IMR-90 (cell line): ENCODE measurements around the gene USP35. TPM values are rescaled to one million over a fixed set of nuclear protein-coding genes. Genes with fewer than 3 reads are reported as not detected.

ENCODE experiments used
- ATAC-seq: fragments of 200-7000 bp; cut with Tn5 transposase; 2 replicates; pipeline ENCODE4 v1.9.1; 2020; ENCODE audit warnings: low read depth, mild to moderate bottlenecking, moderate library complexity
- BruUV-seq: library from RNA; stranded (reverse); fragments of 400-500 nt; replicated peaks from 2 replicates; lab custom pipeline; 2021; lab: Mats Ljungman, UMichigan
- CTCF ChIA-PET: fragments of 300-600 bp; formaldehyde crosslinking; extraction: SDS; loops from one replicate; lab custom pipeline; 2021; ENCODE audit warnings: antibody characterized with exemption; lab: Yijun Ruan, JAX
- POLR2A ChIA-PET: fragments of 300-600 bp; sonication (Branson Sonifier 250); formaldehyde crosslinking; loops from one replicate; lab custom pipeline; 2022; ENCODE audit warnings: antibody characterized with exemption; ENCODE audit not compliant: unreplicated experiment; lab: Charles Lee
- DNase-seq: peaks from one replicate; pipeline ENCODE4 v3.0.0; 2013
- H2AFZ ChIP-seq: replicated peaks from 2 replicates; pipeline ENCODE3; 2013; ENCODE audit warnings: low read length, mild to moderate bottlenecking; ENCODE audit not compliant: poor library complexity
- H2AK5ac ChIP-seq: 2 replicates; pipeline ENCODE4 v1.6.1; 2013; ENCODE audit warnings: low read depth, low read length, inconsistent platforms
- H2AK9ac ChIP-seq: replicated peaks from 2 replicates; pipeline ENCODE3; 2013; ENCODE audit warnings: mild to moderate bottlenecking, low read depth, low read length, moderate library complexity; ENCODE audit not compliant: poor library complexity
- H2BK120ac ChIP-seq: 2 replicates; pipeline ENCODE4 v1.6.1; 2013; ENCODE audit warnings: low read depth, low read length, inconsistent platforms
- H2BK15ac ChIP-seq: 3 replicates; pipeline ENCODE4 v1.6.1; 2013; ENCODE audit warnings: low read depth, low read length, inconsistent platforms
- H2BK20ac ChIP-seq: 2 replicates; pipeline ENCODE4 v1.6.1; 2013; ENCODE audit warnings: low read depth, mild to moderate bottlenecking, inconsistent platforms, low read length, moderate library complexity
- H2BK5ac ChIP-seq: 2 replicates; pipeline ENCODE4 v1.6.1; 2013; ENCODE audit warnings: mild to moderate bottlenecking, low read depth, low read length, inconsistent platforms; ENCODE audit not compliant: poor library complexity, severe bottlenecking
- H3K14ac ChIP-seq: replicated peaks from 2 replicates; pipeline ENCODE4 v1.6.1; 2013; ENCODE audit warnings: low read depth, low read length, inconsistent platforms
- H3K18ac ChIP-seq: 2 replicates; pipeline ENCODE4 v1.6.1; 2013; ENCODE audit warnings: low read depth, low read length, control low read depth
- H3K23ac ChIP-seq: 2 replicates; pipeline ENCODE4 v1.6.1; 2013; ENCODE audit warnings: low read depth, low read length, inconsistent platforms
- H3K27ac ChIP-seq: 2 replicates; pipeline ENCODE4 v1.5.1; 2013; ENCODE audit warnings: mild to moderate bottlenecking, control low read depth, low read length; ENCODE audit not compliant: insufficient read depth
- H3K27me3 ChIP-seq: 2 replicates; pipeline ENCODE4 v1.6.1; 2013; ENCODE audit warnings: low read length; ENCODE audit not compliant: control insufficient read depth, insufficient read depth
- H3K36me3 ChIP-seq: 2 replicates; pipeline ENCODE4 v1.6.1; 2013; ENCODE audit warnings: low read length, mixed read lengths; ENCODE audit not compliant: control insufficient read depth, insufficient read depth
- H3K4ac ChIP-seq: 2 replicates; pipeline ENCODE4 v1.6.1; 2013; ENCODE audit warnings: low read depth, low read length, inconsistent platforms
- H3K4me1 ChIP-seq: 2 replicates; pipeline ENCODE4 v1.6.1; 2013; ENCODE audit warnings: low read length, mixed read lengths; ENCODE audit not compliant: control insufficient read depth, insufficient read depth
- H3K4me2 ChIP-seq: 2 replicates; pipeline ENCODE4 v1.6.1; 2013; ENCODE audit warnings: low read depth, mild to moderate bottlenecking, control low read depth, low read length, moderate library complexity
- H3K4me3 ChIP-seq: 2 replicates; pipeline ENCODE4 v1.5.1; 2013; ENCODE audit warnings: low read depth, mild to moderate bottlenecking, control low read depth, low read length, moderate library complexity; ENCODE audit not compliant: insufficient read depth
- H3K56ac ChIP-seq: 2 replicates; pipeline ENCODE4 v1.6.1; 2013; ENCODE audit warnings: low read length, inconsistent platforms; ENCODE audit not compliant: insufficient read depth; ENCODE audit errors: extremely low read depth
- H3K79me1 ChIP-seq, 2 experiments: 2 replicates each; pipeline ENCODE4 v1.6.1; 2013; ENCODE audit warnings: low read length in 2 of 2, inconsistent platforms in 1 of 2, low read depth in 1 of 2
- H3K9ac ChIP-seq: 2 replicates; pipeline ENCODE4 v1.6.1; 2013; ENCODE audit warnings: low read depth, low read length, control low read depth
- H3K9me1 ChIP-seq: 2 replicates; pipeline ENCODE4 v1.6.1; 2013; ENCODE audit warnings: low read length, inconsistent platforms; ENCODE audit not compliant: insufficient read depth
- H3K9me3 ChIP-seq: 2 replicates; pipeline ENCODE4 v1.6.1; 2013; ENCODE audit warnings: low read length; ENCODE audit not compliant: control insufficient read depth, insufficient read depth
- H4K20me1 ChIP-seq: 2 replicates; pipeline ENCODE4 v1.6.1; 2013; ENCODE audit warnings: low read length, inconsistent platforms; ENCODE audit not compliant: insufficient read depth
- H4K5ac ChIP-seq: 2 replicates; pipeline ENCODE4 v1.6.1; 2013; ENCODE audit warnings: mild to moderate bottlenecking, low read depth, low read length, control low read depth
- H4K8ac ChIP-seq, 2 experiments: 2 replicates each; pipeline ENCODE4 v1.6.1; 2013; ENCODE audit warnings: low read depth in 2 of 2, low read length in 2 of 2, control low read depth in 1 of 2, inconsistent platforms in 1 of 2
- H4K91ac ChIP-seq: 2 replicates; pipeline ENCODE4 v1.6.1; 2013; ENCODE audit warnings: low read depth, low read length, inconsistent platforms; ENCODE audit not compliant: insufficient read depth
- BHLHE40 ChIP-seq: fragments of 150-350 bp; IDR thresholded peaks from 2 replicates; pipeline ENCODE4 v1.6.1; 2016; ENCODE audit warnings: mild to moderate bottlenecking, low read depth, low read length
- CEBPB ChIP-seq: IDR thresholded peaks from 2 replicates; pipeline ENCODE4 v1.6.1; 2012; ENCODE audit warnings: low read depth, low read length, improper control_type of control experiment
- CHD1 ChIP-seq: IDR thresholded peaks from 2 replicates; pipeline ENCODE4 v1.6.1; 2012; ENCODE audit warnings: low read depth, low read length, improper control_type of control experiment
- FOS ChIP-seq: fragments of 150-350 bp; IDR thresholded peaks from 2 replicates; pipeline ENCODE4 v1.6.1; 2016; ENCODE audit warnings: low read depth, low read length
- MAFK ChIP-seq: IDR thresholded peaks from 2 replicates; pipeline ENCODE4 v1.6.1; 2012; ENCODE audit warnings: low read depth, low read length, improper control_type of control experiment
- MAZ ChIP-seq: IDR thresholded peaks from 2 replicates; pipeline ENCODE4 v1.6.1; 2012; ENCODE audit warnings: low read depth, mild to moderate bottlenecking, low read length, improper control_type of control experiment, moderate library complexity, borderline replicate concordance
- MXI1 ChIP-seq: IDR thresholded peaks from 2 replicates; pipeline ENCODE4 v1.6.1; 2012; ENCODE audit warnings: low read depth, mild to moderate bottlenecking, low read length, moderate library complexity, borderline replicate concordance
- NFE2L2 ChIP-seq: fragments of 150-350 bp; IDR thresholded peaks from 2 replicates; pipeline ENCODE4 v1.6.1; 2016; ENCODE audit warnings: low read depth, mild to moderate bottlenecking, low read length
- POLR2A ChIP-seq: IDR thresholded peaks from 2 replicates; pipeline ENCODE4 v1.6.1; 2012; ENCODE audit warnings: mild to moderate bottlenecking, low read depth, low read length
- RAD21 ChIP-seq: IDR thresholded peaks from 2 replicates; pipeline ENCODE4 v1.6.1; 2012; ENCODE audit warnings: low read length, improper control_type of control experiment
- RCOR1 ChIP-seq: IDR thresholded peaks from 2 replicates; pipeline ENCODE4 v1.6.1; 2012; ENCODE audit warnings: mild to moderate bottlenecking, low read length, improper control_type of control experiment; ENCODE audit not compliant: insufficient replicate concordance
- RFX5 ChIP-seq: IDR thresholded peaks from 2 replicates; pipeline ENCODE4 v1.8.0; 2012; ENCODE audit warnings: low read depth, mild to moderate bottlenecking, low read length, moderate library complexity
- SMC3 ChIP-seq: fragments of 150-350 bp; IDR thresholded peaks from 2 replicates; pipeline ENCODE4 v1.6.1; 2016; ENCODE audit warnings: low read depth, mild to moderate bottlenecking, antibody characterized with exemption, low read length, moderate library complexity
- WGBS, 2 experiments: methylation state at CpG; one replicate each; pipeline versions ENCODE4 v1.1.5 to v1.1.7; 2013; ENCODE audit warnings: missing lambda C conversion rate in 2 of 2; ENCODE audit not compliant: insufficient read length in 1 of 2; ENCODE audit errors: extremely low coverage in 2 of 2; 5-methylcytosine and 5-hydroxymethylcytosine counted together
- dilution Hi-C: fragments of 300-500 bp; cut with HindIII; formaldehyde crosslinking; loops from one replicate; pipeline ENCODE4 v1.14.3; 2018; ENCODE audit warnings: low sequenced_read_pairs; ENCODE audit not compliant: unreplicated experiment
- in situ Hi-C: fragments of 300-500 bp; cut with MboI; formaldehyde crosslinking; loops from 3 replicates; pipeline ENCODE4 v1.14.3; 2019; ENCODE audit warnings: low sequenced_read_pairs, inconsistent platforms, mixed read lengths
- intact Hi-C: fragments of 100-400 bp; cut with micrococcal nuclease; formaldehyde crosslinking; loops from 2 replicates; pipeline ENCODE4 v1.10.0; 2022
- polyA plus RNA-seq, 3 experiments: library from polyadenylated mRNA; depleted of rRNA; stranded (reverse); fragments of >200 nt; gene quantifications; 2 replicates each; pipeline ENCODE4 v1.2.3, GENCODE V29; 2012; ENCODE audit warnings: low replicate concordance in 1 of 3
- total RNA-seq: library from RNA; depleted of rRNA; stranded (reverse); fragments of >200 nt; gene quantifications from 2 replicates; pipeline ENCODE4 v1.2.3, GENCODE V29; 2012
- TF ChIP-seq, protein P1 (sequence below): fragments of 150-350 bp; IDR thresholded peaks from 2 replicates; pipeline ENCODE4 v1.6.1; 2017; ENCODE audit warnings: mild to moderate bottlenecking, antibody characterized with exemption, low read length, low read depth
- TF ChIP-seq, protein P2 (sequence below): fragments of 150-350 bp; IDR thresholded peaks from 2 replicates; pipeline ENCODE4 v1.6.1; 2016; ENCODE audit warnings: low read depth, mild to moderate bottlenecking, low read length, moderate library complexity, borderline replicate concordance

The USP35 gene
- total and polyA plus RNA-seq, 2 of the 4 experiments (the other 2 are of a cell fraction) = 2.7 to 11.3 TPM

- peaks cover 0 to 4% of the 10 kb centered on the region in 2 experiments; a peak in 1 of 4 replicates for H3K79me1 ChIP-seq
- ChIA-PET POLR2A (no interaction called here), CTCF (interaction anchor here (1.3 kb wide), 1 partner anchor 325 kb away, joined by 3 read pairs; no protein-coding TSS in a partner anchor)
- H3K14ac ChIP-seq = no peak overlapping the region
- H3K9me3 ChIP-seq = 0 out of 2 replicates have a peak, but pooled peaks cover 2% of the 10 kb centered on the region
- no peaks in the 10 kb centered on the region for H3K4me1 ChIP-seq
- no peak for ATAC-seq
- no peak for TF ChIP-seq RCOR1
- TF ChIP-seq, protein P1, sequence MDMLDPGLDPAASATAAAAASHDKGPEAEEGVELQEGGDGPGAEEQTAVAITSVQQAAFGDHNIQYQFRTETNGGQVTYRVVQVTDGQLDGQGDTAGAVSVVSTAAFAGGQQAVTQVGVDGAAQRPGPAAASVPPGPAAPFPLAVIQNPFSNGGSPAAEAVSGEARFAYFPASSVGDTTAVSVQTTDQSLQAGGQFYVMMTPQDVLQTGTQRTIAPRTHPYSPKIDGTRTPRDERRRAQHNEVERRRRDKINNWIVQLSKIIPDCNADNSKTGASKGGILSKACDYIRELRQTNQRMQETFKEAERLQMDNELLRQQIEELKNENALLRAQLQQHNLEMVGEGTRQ = no peak
- TF ChIP-seq MAZ = no peak
- TF ChIP-seq BHLHE40 = no peak
- no peak for TF ChIP-seq NFE2L2
- TF ChIP-seq CHD1 = no peak
- TF ChIP-seq RAD21 = no peak
- TF ChIP-seq FOS = no peak
- TF ChIP-seq POLR2A = no peak
- TF ChIP-seq RFX5 = no peak
- TF ChIP-seq MAFK = no peak
- no peak for TF ChIP-seq CEBPB
- no peak for TF ChIP-seq SMC3
- TF ChIP-seq MXI1 = no peak
- TF ChIP-seq, protein P2, sequence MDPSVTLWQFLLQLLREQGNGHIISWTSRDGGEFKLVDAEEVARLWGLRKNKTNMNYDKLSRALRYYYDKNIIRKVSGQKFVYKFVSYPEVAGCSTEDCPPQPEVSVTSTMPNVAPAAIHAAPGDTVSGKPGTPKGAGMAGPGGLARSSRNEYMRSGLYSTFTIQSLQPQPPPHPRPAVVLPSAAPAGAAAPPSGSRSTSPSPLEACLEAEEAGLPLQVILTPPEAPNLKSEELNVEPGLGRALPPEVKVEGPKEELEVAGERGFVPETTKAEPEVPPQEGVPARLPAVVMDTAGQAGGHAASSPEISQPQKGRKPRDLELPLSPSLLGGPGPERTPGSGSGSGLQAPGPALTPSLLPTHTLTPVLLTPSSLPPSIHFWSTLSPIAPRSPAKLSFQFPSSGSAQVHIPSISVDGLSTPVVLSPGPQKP = no peak
- no peak overlapping the region for H2BK120ac ChIP-seq
- H2AFZ ChIP-seq = no peak overlapping the region
- no peak overlapping the region for H3K18ac ChIP-seq
- H3K4ac ChIP-seq = no peak overlapping the region
- no peak overlapping the region for H3K27ac ChIP-seq
- no peak overlapping the region for H4K5ac ChIP-seq
- H2BK15ac ChIP-seq = no peak overlapping the region
- in situ Hi-C loops = no loop called here
- no peaks in the 10 kb centered on the region for H3K9me1 ChIP-seq
- dilution Hi-C loops = no loop called here
- H2AK5ac ChIP-seq = no peak overlapping the region
- no peaks in the 10 kb centered on the region for H3K36me3 ChIP-seq
- H3K23ac ChIP-seq = no peak overlapping the region
- H4K8ac ChIP-seq = no peak overlapping the region
- no TSS peak for BruUV-seq
- H4K91ac ChIP-seq = no peak overlapping the region
- no peak overlapping the region for H3K56ac ChIP-seq
- intact Hi-C loops = no loop called here
- H4K20me1 ChIP-seq = 0 out of 2 replicates have a peak, but pooled peaks cover 3% of the 10 kb centered on the region
- H2AK9ac ChIP-seq = no peak overlapping the region
- H2BK20ac ChIP-seq = no peak overlapping the region
- H3K4me3 ChIP-seq = no peak overlapping the region
- 100% methylated on average over 1 of the region's 1 CpG; no CpG with 5 or more reads in 1 of the 2 experiments for WGBS, 2 experiments
- H2BK5ac ChIP-seq = no peak overlapping the region
- no peak for DNase-seq
- no peak overlapping the region for H3K4me2 ChIP-seq
- no peaks in the 10 kb centered on the region for H3K27me3 ChIP-seq
- no peak overlapping the region for H3K9ac ChIP-seq
Observed at GRCh38 chr11:78239781-78240180, 51.1 kb downstream of the USP35 start.
